Measurements from ENCODE around the gene TDRKH. TPM values are rescaled to one million over a fixed set of nuclear protein-coding genes. Genes with fewer than 3 reads are reported as not detected.

Gene TDRKH
- total RNA-seq, 4 donors from 2014 or later = 4.0 to 8.7 (median 6.1) TPM

GRCh38 chr1:151829352-151830046 lies 39.2 kb upstream of the TDRKH start:
- 50% methylated on average over 4 of the region's 4 CpGs for WGBS
- Histone ChIP-seq H3K9me3 (no peaks in the 10 kb centered on the region), H3K4me3 (no peak overlapping the region), H3K36me3 (no peaks in the 10 kb centered on the region), H3K4me1 (peaks cover 13 to 25% (median 21%) of the 10 kb centered on the region in 4 donors), H3K27me3 (peaks cover 0 to 27% (median 0%) of the 10 kb centered on the region in 4 donors), H3K27ac (replicated peaks in 1 of 4) (no peak overlapping the region)
- intact Hi-C loops (cut with DNase I) = loop anchor here (10.0 kb wide), 1 partner anchor 65 kb away; the partner anchor contains the start of gene MRPL9
- no peak for DNase-seq (ENCODE audit: extremely low spot score)
- TF ChIP-seq POLR2A (IDR thresholded peaks at IDR 0.05; ENCODE audit: low read depth) = no peak
- TF ChIP-seq EP300 (IDR thresholded peaks at IDR 0.05) = no peak
- TF ChIP-seq CTCF (IDR thresholded peaks at IDR 0.05) = no peak
- TF ChIP-seq POLR2AphosphoS5 (IDR thresholded peaks at IDR 0.05) = no peak

- WGBS = 6% methylated on average over 12 of the region's 12 CpGs
- no peak for DNase-seq (ENCODE audit: extremely low spot score)
- Histone ChIP-seq H3K9me3 (no peaks in the 10 kb centered on the region), H3K36me3 (no peaks in the 10 kb centered on the region), H3K4me3 (no peak overlapping the region), H3K4me1 (peaks cover 13 to 25% (median 21%) of the 10 kb centered on the region in 4 donors), H3K27me3 (peaks cover 0 to 21% (median 0%) of the 10 kb centered on the region in 4 donors), H3K27ac (replicated peaks in 1 of 4) (no peak overlapping the region)
- intact Hi-C loops (cut with DNase I) = no loop called here
- TF ChIP-seq CTCF (IDR thresholded peaks at IDR 0.05) (no peak), POLR2AphosphoS5 (IDR thresholded peaks at IDR 0.05) (no peak), EP300 (IDR thresholded peaks at IDR 0.05) (no peak), POLR2A (IDR thresholded peaks at IDR 0.05; ENCODE audit: low read depth) (no peak)
Observed at GRCh38 chr1:151828921-151829320, 38.6 kb upstream of the TDRKH start.

GRCh38 chr1:151827853-151828252 lies 37.6 kb upstream of the TDRKH start:
- WGBS = 78% methylated on average over 9 of the region's 9 CpGs
- Histone ChIP-seq H3K27me3 (peaks cover 0 to 19% (median 0%) of the 10 kb centered on the region in 4 donors), H3K4me3 (no peak overlapping the region), H3K9me3 (no peaks in the 10 kb centered on the region), H3K36me3 (no peaks in the 10 kb centered on the region), H3K4me1 (peaks cover 13 to 22% (median 20%) of the 10 kb centered on the region in 4 donors), H3K27ac (replicated peaks in 1 of 4) (no peak overlapping the region)
- TF ChIP-seq CTCF (IDR thresholded peaks at IDR 0.05) (no peak), POLR2AphosphoS5 (IDR thresholded peaks at IDR 0.05) (no peak), EP300 (IDR thresholded peaks at IDR 0.05) (no peak), POLR2A (IDR thresholded peaks at IDR 0.05; ENCODE audit: low read depth) (no peak)
- DNase-seq (ENCODE audit: extremely low spot score) = no peak
- intact Hi-C loops (cut with DNase I) = no loop called here

- Histone ChIP-seq H3K27ac (replicated peaks in 1 of 4) (no peak overlapping the region), H3K4me1 (peaks cover 10 to 16% (median 13%) of the 10 kb centered on the region in 4 donors), H3K27me3 (peaks cover 0 to 26% (median 0%) of the 10 kb centered on the region in 4 donors), H3K9me3 (no peaks in the 10 kb centered on the region), H3K36me3 (no peaks in the 10 kb centered on the region), H3K4me3 (no peak overlapping the region)
- no peak for DNase-seq (ENCODE audit: extremely low spot score)
- intact Hi-C loops (cut with DNase I) = no loop called here
- no peak for TF ChIP-seq EP300 (IDR thresholded peaks at IDR 0.05)
- no peak for TF ChIP-seq POLR2A (IDR thresholded peaks at IDR 0.05; ENCODE audit: low read depth)
- TF ChIP-seq CTCF (IDR thresholded peaks at IDR 0.05) = no peak
- TF ChIP-seq POLR2AphosphoS5 (IDR thresholded peaks at IDR 0.05) = no peak
- WGBS = 52% methylated on average over 15 of the region's 21 CpGs
Observed at GRCh38 chr1:151825751-151826660, 35.7 kb upstream of the TDRKH start.

All from esophagus muscularis mucosa (tissue), 4 donors.